K562 (cell line): ENCODE results near the gene NTRK3. TPM values are rescaled to one million over a fixed set of nuclear protein-coding genes. Genes with fewer than 3 reads are reported as not detected.

Source experiments
- ATAC-seq: fragments of 200-7000 bp; cut with Tn5 transposase; 3 replicates; pipeline ENCODE4 v1.9.1; 2020; ENCODE audit warnings: moderate library complexity
- BruUV-seq: library from RNA; stranded (reverse); fragments of 400-500 nt; replicated peaks from 2 replicates; lab custom pipeline; 2021; lab: Mats Ljungman, UMichigan
- CTCF ChIA-PET: fragments of 300-600 bp; formaldehyde crosslinking; extraction: SDS; loops from one replicate; lab custom pipeline; 2021; ENCODE audit warnings: low intra/inter-chr PET ratio; lab: Yijun Ruan, JAX
- POLR2A ChIA-PET: fragments of 300-600, 350-650 bp; sonication (Branson Sonifier 250); formaldehyde crosslinking; extraction: SDS; loops from one replicate; lab custom pipeline; 2021; ENCODE audit warnings: antibody characterized with exemption, inconsistent platforms; lab: Yijun Ruan, JAX
- DNase-seq, 4 experiments: peaks; one replicate each; pipeline versions ENCODE4 v3.0.0 to v3.0.0-alpha.2; 2011 to 2018; ENCODE audit warnings: low spot score in 3 of 4, mixed read lengths in 3 of 4; ENCODE audit errors: extremely low read depth in 1 of 4
- FAIRE-seq: peaks from 2 replicates; lab custom pipeline; 2011; peaks lifted over from hg19 to GRCh38; lab: Jason Lieb, UNC
- H2AFZ ChIP-seq: 2 replicates; pipeline ENCODE4 v1.6.0; 2011; ENCODE audit warnings: low read depth, low read length, control low read depth, inconsistent platforms
- H3K27ac ChIP-seq: fragments of 200-600 bp; 3 replicates; pipeline ENCODE4 v1.8.0; 2011; ENCODE audit warnings: low read depth, mild to moderate bottlenecking, control low read depth, inconsistent platforms, low read length, moderate library complexity, mixed read lengths; ENCODE audit errors: extremely low read depth
- H3K27me3 ChIP-seq, 2 experiments: fragments of 300-600 bp in 1 of 2; 2 replicates in 1 of 2; 3 replicates in 1 of 2; pipeline versions ENCODE4 v1.6.0 to v1.8.0; 2011; ENCODE audit warnings: inconsistent platforms in 2 of 2, low read length in 2 of 2, mild to moderate bottlenecking in 1 of 2, mixed read lengths in 1 of 2, moderate library complexity in 1 of 2; ENCODE audit not compliant: control insufficient read depth in 2 of 2, insufficient read depth in 2 of 2
- H3K36me3 ChIP-seq: fragments of 300-600 bp; 3 replicates; pipeline ENCODE4 v1.8.0; 2011; ENCODE audit warnings: mild to moderate bottlenecking, low read length, inconsistent platforms; ENCODE audit not compliant: control insufficient read depth, insufficient read depth
- H3K4me1 ChIP-seq, 2 experiments: fragments of 200-600 bp in 1 of 2; replicated peaks in 1 of 2; 2 replicates in 1 of 2; 3 replicates in 1 of 2; pipeline versions ENCODE4 v1.5.1 to v1.8.0; 2011; ENCODE audit warnings: inconsistent platforms in 2 of 2, low read length in 2 of 2, mild to moderate bottlenecking in 1 of 2, mixed read lengths in 1 of 2, moderate library complexity in 1 of 2; ENCODE audit not compliant: control insufficient read depth in 2 of 2, insufficient read depth in 2 of 2
- H3K4me2 ChIP-seq: 2 replicates; pipeline ENCODE4 v1.6.1; 2011; ENCODE audit warnings: low read length, control low read depth, inconsistent platforms, mixed read lengths; ENCODE audit not compliant: insufficient read depth
- H3K4me3 ChIP-seq: fragments of 200-600 bp; sonication (generic), shearing (Covaris generic); 2 replicates; pipeline ENCODE4 v1.5.1; 2016; ENCODE audit warnings: control low read depth, inconsistent platforms
- H3K79me2 ChIP-seq: fragments of 200-600 bp; 3 replicates; pipeline ENCODE4 v1.8.0; 2011; ENCODE audit warnings: low read length, inconsistent platforms; ENCODE audit not compliant: control insufficient read depth, insufficient read depth
- H3K9ac ChIP-seq, 2 experiments: 2 replicates each; pipeline versions ENCODE4 v1.6.0 to v1.6.1; 2011; ENCODE audit warnings: low read depth in 2 of 2, low read length in 2 of 2, control low read depth in 1 of 2, inconsistent platforms in 1 of 2, mild to moderate bottlenecking in 1 of 2, mixed read lengths in 1 of 2; ENCODE audit not compliant: insufficient read depth in 1 of 2
- H3K9me1 ChIP-seq: one replicate; pipeline ENCODE4 v1.6.0; 2011; ENCODE audit warnings: inconsistent platforms, mild to moderate bottlenecking, low read length, moderate library complexity; ENCODE audit not compliant: control insufficient read depth, insufficient read depth
- H3K9me3 ChIP-seq: replicated peaks from 2 replicates; pipeline ENCODE4 v1.5.1; 2011; ENCODE audit warnings: low read depth, low read length, inconsistent platforms; ENCODE audit not compliant: control insufficient read depth, insufficient read depth
- H4K20me1 ChIP-seq: replicated peaks from 2 replicates; pipeline ENCODE4 v1.6.1; 2011; ENCODE audit warnings: low read length, inconsistent platforms, mixed read lengths; ENCODE audit not compliant: control insufficient read depth, insufficient read depth
- CHD1 ChIP-seq: fragments of 200-600 bp; sonication (generic); IDR thresholded peaks from one replicate; pipeline ENCODE4 v1.6.1; 2012; ENCODE audit warnings: mild to moderate bottlenecking, moderate library complexity, low read length, inconsistent platforms
- GTF2E2 ChIP-seq: fragments of 200-800 bp; sonication (Bioruptor generic); IDR thresholded peaks from 2 replicates; pipeline ENCODE4 v1.6.1; 2016; ENCODE audit warnings: missing genetic modification characterization, missing compliant biosample characterization
- POLR2B ChIP-seq: fragments of 450-650 bp; IDR thresholded peaks from 2 replicates; pipeline ENCODE4 v1.6.1; 2018; ENCODE audit warnings: low read depth; ENCODE audit not compliant: partially characterized antibody
- TEAD1 ChIP-seq, 2 experiments: fragments of 450-650 bp in 1 of 2; sonication (generic) in 1 of 2; formaldehyde crosslinking; IDR thresholded peaks; 2 replicates each; pipeline versions ENCODE4 v1.4.0 to v1.8.0; 2020 to 2022; ENCODE audit warnings: mild to moderate bottlenecking in 2 of 2, missing genetic modification reagents in 1 of 2
- TGIF2 ChIP-seq: sonication (generic); formaldehyde crosslinking; IDR thresholded peaks from 2 replicates; pipeline ENCODE4 v1.8.1; 2022; ENCODE audit warnings: mild to moderate bottlenecking, missing genetic modification reagents, moderate library complexity
- USF1 ChIP-seq: sonication (generic); formaldehyde crosslinking; IDR thresholded peaks from 2 replicates; pipeline ENCODE4 v1.9.0; 2022; ENCODE audit warnings: mild to moderate bottlenecking, missing genetic modification reagents
- WGBS: fragments of 100-300 bp; shearing (Covaris generic); methylation state at CpG from one replicate; pipeline ENCODE4 v1.1.6; 2016; ENCODE audit warnings: low coverage, mixed read lengths; ENCODE audit not compliant: insufficient coverage; ENCODE audit errors: missing lambda C conversion rate; 5-methylcytosine and 5-hydroxymethylcytosine counted together
- in situ Hi-C: fragments of 300-500 bp; cut with MboI; formaldehyde crosslinking; loops from 4 replicates; pipeline ENCODE4 v1.15.0; 2018; ENCODE audit warnings: inconsistent platforms, mixed read lengths
- intact Hi-C: fragments of 100-400 bp; cut with micrococcal nuclease; formaldehyde crosslinking; loops from 2 replicates; pipeline ENCODE4 v1.14.2; 2022
- polyA plus RNA-seq, 8 experiments: library from polyadenylated mRNA; depleted of rRNA in 4 of 8; stranded (reverse) in 5 of 8; unstranded in 3 of 8; fragments of >200 nt; fragmentation: Nextera tagmentation in 2 of 8; fragmentation: Illumina TruSeq in 1 of 8; extraction: Ambion mirVana in 2 of 8; extraction: Trizol in 1 of 8; gene quantifications; 2 replicates each; pipeline versions ENCODE4 v1.2.1 to v1.2.3, GENCODE V29; 2011 to 2014; ENCODE audit warnings: inconsistent platforms in 1 of 8, missing spikeins in 1 of 8
- total RNA-seq, 7 experiments: library from RNA; depleted of rRNA in 6 of 7; stranded (reverse); fragments of >200 nt in 6 of 7; fragmentation: Illumina TruSeq in 2 of 7; extraction: Trizol in 2 of 7; gene quantifications; 2 replicates each; pipeline versions ENCODE4 v1.2.1 to v1.2.3, GENCODE V29; 2011 to 2021; ENCODE audit warnings: low replicate concordance in 1 of 7
- TF ChIP-seq, protein P1 (sequence below): fragments of 450-650 bp; formaldehyde crosslinking; IDR thresholded peaks from 2 replicates; pipeline ENCODE4 v1.4.0; 2022; ENCODE audit warnings: mild to moderate bottlenecking, moderate library complexity
- TF ChIP-seq, protein P2 (sequence below), 3 experiments: fragments of 200-800 bp in 1 of 3; fragments of 250-450 bp in 1 of 3; fragments of 450-650 bp in 1 of 3; sonication (Bioruptor Pico) in 1 of 3; sonication (Bioruptor generic) in 1 of 3; formaldehyde crosslinking in 1 of 3; IDR thresholded peaks; 2 replicates each; pipeline versions ENCODE4 v1.6.1 to v1.8.0; 2016 to 2022; ENCODE audit warnings: mild to moderate bottlenecking in 2 of 3, missing genetic modification characterization in 2 of 3, missing compliant biosample characterization in 1 of 3, moderate library complexity in 1 of 3
- TF ChIP-seq, protein P3 (sequence below): fragments of 250-450 bp; sonication (Bioruptor Pico); IDR thresholded peaks from 2 replicates; pipeline ENCODE4 v1.4.0; 2020; ENCODE audit warnings: mild to moderate bottlenecking, moderate library complexity
- TF ChIP-seq, protein P4 (sequence below), 2 experiments: IDR thresholded peaks; 2 replicates each; pipeline ENCODE4 v1.6.1; 2011; ENCODE audit warnings: borderline replicate concordance in 1 of 2, control low read depth in 1 of 2, low read depth in 1 of 2, low read length in 1 of 2, mild to moderate bottlenecking in 1 of 2, mixed read lengths in 1 of 2, moderate library complexity in 1 of 2; ENCODE audit not compliant: insufficient read depth in 1 of 2, insufficient read length in 1 of 2, poor library complexity in 1 of 2, severe bottlenecking in 1 of 2; ENCODE audit errors: extremely low read depth in 1 of 2

NTRK3 gene
- total and polyA plus RNA-seq, 9 of the 15 experiments (the other 6 are each of a cell fraction or from before 2014, with no cell fraction given): 0.11 to 0.13 TPM; not detected in 7

DNA sequence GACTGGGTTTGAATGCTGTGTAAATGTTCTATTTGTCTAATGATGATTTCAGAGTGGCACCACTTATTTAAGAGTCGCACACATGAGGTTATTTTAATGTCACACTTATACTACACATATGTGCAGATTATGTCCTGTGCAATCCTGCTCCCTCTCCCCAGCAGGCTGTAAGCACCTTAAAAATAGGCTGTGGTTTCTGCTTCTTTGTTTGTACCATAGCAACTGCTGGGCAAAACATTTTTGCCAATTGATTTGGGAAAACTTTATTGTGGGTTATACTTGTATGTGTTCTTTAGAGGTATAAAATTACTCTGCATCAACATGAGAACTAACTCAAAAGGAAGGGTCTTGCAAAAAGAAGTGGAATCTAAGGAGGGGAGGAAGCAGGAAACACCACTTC, 318.5 kb downstream of the NTRK3 start:
- Histone ChIP-seq H3K9me3 (no peaks in the 10 kb centered on the region), H3K79me2 (no peaks in the 10 kb centered on the region), H3K27ac (no peak overlapping the region), H2AFZ (no peak overlapping the region), H3K4me3 (no peak overlapping the region), H4K20me1 (no peaks in the 10 kb centered on the region), H3K4me2 (no peak overlapping the region), H3K9me1 (no peaks in the 10 kb centered on the region), H3K4me1 (no peaks in the 10 kb centered on the region), H3K36me3 (no peaks in the 10 kb centered on the region), H3K9ac (no peak overlapping the region), H3K27me3 (peaks cover 0 to 14% of the 10 kb centered on the region in 2 experiments; a peak in 2 of 5 replicates)
- in situ Hi-C loops: no loop called here
- no peak for FAIRE-seq
- intact Hi-C loops: no loop called here
- no peak for ATAC-seq
- 0% methylated on average over 1 of the region's 1 CpG for WGBS
- no TSS peak for BruUV-seq
- ChIA-PET CTCF (no interaction called here), POLR2A (no interaction called here)
- DNase-seq: no peak
- TF ChIP-seq, protein P1, sequence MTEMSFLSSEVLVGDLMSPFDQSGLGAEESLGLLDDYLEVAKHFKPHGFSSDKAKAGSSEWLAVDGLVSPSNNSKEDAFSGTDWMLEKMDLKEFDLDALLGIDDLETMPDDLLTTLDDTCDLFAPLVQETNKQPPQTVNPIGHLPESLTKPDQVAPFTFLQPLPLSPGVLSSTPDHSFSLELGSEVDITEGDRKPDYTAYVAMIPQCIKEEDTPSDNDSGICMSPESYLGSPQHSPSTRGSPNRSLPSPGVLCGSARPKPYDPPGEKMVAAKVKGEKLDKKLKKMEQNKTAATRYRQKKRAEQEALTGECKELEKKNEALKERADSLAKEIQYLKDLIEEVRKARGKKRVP (CRISPR knock-in tag): no peak
- TF ChIP-seq GTF2E2 (tag) (no peak), TGIF2 (CRISPR knock-in tag) (no peak), POLR2B (no peak), CHD1 (no peak), TEAD1 (CRISPR knock-in tag; IDR thresholded peaks at IDR 0.05) (no peak), USF1 (no peak)
- TF ChIP-seq, protein P2, sequence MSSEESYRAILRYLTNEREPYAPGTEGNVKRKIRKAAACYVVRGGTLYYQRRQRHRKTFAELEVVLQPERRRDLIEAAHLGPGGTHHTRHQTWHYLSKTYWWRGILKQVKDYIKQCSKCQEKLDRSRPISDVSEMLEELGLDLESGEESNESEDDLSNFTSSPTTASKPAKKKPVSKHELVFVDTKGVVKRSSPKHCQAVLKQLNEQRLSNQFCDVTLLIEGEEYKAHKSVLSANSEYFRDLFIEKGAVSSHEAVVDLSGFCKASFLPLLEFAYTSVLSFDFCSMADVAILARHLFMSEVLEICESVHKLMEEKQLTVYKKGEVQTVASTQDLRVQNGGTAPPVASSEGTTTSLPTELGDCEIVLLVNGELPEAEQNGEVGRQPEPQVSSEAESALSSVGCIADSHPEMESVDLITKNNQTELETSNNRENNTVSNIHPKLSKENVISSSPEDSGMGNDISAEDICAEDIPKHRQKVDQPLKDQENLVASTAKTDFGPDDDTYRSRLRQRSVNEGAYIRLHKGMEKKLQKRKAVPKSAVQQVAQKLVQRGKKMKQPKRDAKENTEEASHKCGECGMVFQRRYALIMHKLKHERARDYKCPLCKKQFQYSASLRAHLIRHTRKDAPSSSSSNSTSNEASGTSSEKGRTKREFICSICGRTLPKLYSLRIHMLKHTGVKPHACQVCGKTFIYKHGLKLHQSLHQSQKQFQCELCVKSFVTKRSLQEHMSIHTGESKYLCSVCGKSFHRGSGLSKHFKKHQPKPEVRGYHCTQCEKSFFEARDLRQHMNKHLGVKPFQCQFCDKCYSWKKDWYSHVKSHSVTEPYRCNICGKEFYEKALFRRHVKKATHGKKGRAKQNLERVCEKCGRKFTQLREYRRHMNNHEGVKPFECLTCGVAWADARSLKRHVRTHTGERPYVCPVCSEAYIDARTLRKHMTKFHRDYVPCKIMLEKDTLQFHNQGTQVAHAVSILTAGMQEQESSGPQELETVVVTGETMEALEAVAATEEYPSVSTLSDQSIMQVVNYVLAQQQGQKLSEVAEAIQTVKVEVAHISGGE (CRISPR knock-in tag; IDR thresholded peaks at IDR 0.05): no peak
- TF ChIP-seq, protein P3, sequence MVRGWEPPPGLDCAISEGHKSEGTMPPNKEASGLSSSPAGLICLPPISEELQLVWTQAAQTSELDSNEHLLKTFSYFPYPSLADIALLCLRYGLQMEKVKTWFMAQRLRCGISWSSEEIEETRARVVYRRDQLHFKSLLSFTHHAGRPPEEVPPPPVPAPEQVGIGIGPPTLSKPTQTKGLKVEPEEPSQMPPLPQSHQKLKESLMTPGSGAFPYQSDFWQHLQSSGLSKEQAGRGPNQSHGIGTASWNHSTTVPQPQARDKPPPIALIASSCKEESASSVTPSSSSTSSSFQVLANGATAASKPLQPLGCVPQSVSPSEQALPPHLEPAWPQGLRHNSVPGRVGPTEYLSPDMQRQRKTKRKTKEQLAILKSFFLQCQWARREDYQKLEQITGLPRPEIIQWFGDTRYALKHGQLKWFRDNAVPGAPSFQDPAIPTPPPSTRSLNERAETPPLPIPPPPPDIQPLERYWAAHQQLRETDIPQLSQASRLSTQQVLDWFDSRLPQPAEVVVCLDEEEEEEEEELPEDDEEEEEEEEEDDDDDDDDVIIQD (CRISPR knock-in tag): no peak
- TF ChIP-seq, protein P4, sequence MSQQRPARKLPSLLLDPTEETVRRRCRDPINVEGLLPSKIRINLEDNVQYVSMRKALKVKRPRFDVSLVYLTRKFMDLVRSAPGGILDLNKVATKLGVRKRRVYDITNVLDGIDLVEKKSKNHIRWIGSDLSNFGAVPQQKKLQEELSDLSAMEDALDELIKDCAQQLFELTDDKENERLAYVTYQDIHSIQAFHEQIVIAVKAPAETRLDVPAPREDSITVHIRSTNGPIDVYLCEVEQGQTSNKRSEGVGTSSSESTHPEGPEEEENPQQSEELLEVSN (IDR thresholded peaks at IDR 0.05; ENCODE audit: borderline replicate concordance in 1 of 2, extremely low read depth in 1 of 2, insufficient read depth in 1 of 2, insufficient read length in 1 of 2, low read depth in 1 of 2, low read length in 1 of 2, poor library complexity in 1 of 2, severe bottlenecking in 1 of 2): no peak
